ENCODE results near the gene FHL2. TPM values are rescaled to one million over a fixed set of nuclear protein-coding genes. Genes with fewer than 3 reads are reported as not detected.

Gene FHL2
- total RNA-seq, 1 donor from 2014 or later = 64.0 TPM

DNA sequence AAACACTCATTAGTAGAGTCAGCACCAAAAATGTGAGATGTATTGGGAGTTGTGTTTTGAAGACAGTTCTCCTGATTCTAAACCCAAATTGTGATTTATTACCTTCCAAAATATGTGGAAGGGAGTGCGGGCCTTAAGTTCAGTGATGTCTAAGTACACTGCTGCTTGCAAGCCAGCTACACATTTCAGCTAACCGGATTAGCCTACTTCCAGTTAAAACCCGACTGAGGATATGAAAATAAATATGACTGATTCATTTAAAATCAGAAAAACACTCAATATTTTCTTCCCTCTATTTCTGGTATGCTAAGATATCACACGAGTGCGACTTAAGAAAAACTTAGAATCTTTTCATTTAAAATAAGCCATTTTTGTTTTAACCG, 907 bp downstream of the FHL2 start:
- no peak for DNase-seq (ENCODE audit: low spot score)

DNA sequence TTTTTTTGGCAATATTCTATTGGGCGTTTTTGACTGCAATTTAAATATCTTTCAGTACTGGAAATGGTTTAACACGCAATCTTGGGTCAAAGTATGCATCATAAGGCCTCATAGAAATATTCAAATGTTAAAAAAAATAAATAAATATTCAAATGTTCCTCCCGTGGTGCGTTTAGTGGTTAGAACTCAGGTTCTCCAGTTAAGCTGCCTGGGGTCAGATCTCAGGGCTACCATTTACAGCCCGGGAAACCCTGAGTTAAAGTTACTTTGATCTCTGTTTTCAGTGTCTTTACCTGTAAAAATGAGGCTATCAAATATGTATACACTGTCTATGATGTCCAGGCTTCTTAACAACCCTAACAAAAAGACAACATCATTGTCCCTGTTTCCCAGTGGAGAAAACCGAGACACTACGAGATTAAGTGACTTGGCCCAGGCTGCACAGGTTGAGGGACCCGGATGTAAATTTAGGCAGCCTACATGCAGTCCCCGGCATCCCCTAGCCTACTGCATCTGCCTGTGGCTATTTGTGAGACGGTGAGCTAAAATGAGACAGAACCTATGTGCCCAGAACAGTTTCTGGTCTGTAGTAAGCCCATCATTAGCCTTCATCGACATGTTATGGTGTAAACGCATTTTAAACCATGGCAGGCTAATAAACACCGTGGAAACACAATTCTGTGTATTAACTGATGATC, 1.7 kb downstream of the FHL2 start:
- DNase-seq (ENCODE audit: low spot score) = no peak

DNA sequence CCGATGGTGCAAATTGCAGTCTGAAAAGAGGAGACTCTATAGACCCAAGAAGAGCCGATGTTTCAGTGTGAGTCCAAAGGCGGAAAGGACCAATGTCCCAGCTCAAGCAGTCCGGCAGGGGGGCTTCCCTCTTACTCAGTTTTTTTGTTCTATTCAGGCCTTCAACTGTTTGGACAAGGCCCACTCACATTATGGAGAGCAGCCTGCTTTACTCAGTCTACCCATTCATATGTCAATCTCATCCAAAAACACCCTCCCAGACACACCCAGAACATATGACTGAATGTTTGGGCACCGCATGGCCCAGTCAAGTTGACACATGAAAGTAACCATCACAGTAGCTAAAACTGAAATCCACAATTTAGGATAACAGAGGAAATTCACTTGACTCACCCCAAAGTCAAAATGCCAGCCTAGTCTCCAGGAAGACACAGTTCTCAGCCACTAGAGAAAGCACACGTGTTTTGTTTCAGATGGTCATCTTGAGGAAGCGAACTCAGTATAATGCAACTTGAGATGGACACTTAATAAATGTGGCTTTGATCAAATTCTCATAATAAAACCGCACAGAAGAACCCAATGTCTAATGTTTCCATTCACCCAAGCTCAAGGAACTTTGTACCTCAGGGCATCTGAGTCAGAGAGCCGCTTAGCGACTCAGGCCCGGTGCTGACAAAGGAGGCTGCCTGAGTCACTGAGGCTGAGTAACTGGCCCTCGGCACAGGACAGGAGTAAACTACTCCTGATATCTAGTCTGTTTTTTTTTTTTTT, 2.4 kb downstream of the FHL2 start:
- no peak for DNase-seq (ENCODE audit: low spot score)

DNA sequence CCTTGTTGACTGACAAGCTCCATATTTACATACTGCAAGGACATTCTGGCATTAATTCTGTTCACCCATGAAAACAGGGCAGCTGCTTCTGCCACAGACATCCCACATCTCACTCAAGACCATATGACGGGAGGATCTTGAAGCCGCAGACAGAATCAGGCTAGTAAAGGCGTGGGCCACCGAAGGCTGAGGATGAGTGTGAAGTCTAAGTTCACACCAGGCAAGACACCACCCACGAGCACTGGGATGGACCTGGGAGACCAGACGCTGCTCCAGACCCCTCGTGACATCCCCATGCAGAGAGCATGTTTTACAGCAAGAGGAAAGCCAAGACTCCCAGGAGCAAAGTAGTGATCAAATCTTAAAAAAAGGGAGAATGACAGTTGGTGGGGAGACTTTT, 3.2 kb downstream of the FHL2 start:
- no peak for DNase-seq (ENCODE audit: low spot score)

DNA sequence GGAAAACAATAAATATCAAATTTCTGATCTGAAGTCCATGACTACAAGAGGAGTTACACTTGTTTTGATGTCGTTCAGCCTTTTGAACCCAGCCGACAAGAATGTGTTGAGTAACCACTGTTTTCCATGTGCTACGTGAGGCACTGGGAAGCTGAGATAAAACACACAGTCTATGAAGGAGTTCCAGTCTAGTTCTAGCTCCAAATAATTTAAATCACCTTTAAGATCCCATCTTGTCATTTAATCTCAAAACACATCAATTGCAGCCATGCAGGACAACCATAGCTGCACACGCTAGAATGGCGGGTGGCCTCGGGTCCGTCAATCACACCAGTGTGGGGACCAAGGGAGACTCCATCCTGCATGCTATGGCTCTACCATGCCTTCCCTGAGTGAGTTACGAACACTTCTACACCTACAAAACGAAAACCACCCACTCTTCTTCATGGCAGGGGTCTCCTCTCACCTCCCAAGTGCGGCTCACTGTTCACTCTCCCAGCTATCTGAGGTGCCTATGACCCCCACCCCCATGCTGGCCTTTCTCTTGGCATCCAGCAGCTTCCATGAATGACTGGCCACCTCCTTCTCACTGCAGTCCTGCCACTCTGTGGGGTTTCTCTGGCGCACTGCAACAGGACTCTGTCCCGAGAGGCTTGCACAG, 3.8 kb downstream of the FHL2 start:
- DNase-seq (ENCODE audit: low spot score) = no peak

DNA sequence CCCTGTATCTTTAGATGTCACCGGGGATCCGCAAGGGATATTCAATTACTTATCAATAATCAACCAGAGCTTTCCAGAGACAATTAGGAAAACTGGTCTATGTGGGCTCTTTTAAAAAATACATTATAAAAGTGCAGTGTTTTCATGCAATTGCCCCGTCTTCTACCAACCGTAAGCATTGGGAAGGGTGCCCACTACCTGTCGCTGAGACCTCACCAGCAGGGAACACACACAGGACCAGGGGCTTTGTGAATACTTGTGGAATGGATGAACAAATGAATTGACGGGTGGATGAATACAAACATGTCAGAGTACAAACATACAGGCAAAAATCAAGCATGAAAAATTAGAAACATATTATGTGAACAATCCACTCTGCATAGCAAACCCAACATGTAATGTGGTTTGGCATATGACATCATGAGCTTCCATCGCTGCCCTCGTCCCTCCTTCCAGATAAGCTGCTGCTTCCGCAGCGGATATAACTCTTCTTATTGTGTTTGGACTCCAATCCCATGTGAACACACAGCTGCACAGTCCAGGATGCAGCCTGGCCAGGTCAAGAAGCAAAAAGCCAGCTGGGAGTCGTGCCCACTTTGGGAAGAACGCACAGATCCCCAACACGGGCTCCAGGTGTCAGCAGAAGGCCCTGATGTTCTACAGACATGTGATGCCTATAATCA, 5.3 kb downstream of the FHL2 start:
- DNase-seq (ENCODE audit: low spot score) = no peak

DNA sequence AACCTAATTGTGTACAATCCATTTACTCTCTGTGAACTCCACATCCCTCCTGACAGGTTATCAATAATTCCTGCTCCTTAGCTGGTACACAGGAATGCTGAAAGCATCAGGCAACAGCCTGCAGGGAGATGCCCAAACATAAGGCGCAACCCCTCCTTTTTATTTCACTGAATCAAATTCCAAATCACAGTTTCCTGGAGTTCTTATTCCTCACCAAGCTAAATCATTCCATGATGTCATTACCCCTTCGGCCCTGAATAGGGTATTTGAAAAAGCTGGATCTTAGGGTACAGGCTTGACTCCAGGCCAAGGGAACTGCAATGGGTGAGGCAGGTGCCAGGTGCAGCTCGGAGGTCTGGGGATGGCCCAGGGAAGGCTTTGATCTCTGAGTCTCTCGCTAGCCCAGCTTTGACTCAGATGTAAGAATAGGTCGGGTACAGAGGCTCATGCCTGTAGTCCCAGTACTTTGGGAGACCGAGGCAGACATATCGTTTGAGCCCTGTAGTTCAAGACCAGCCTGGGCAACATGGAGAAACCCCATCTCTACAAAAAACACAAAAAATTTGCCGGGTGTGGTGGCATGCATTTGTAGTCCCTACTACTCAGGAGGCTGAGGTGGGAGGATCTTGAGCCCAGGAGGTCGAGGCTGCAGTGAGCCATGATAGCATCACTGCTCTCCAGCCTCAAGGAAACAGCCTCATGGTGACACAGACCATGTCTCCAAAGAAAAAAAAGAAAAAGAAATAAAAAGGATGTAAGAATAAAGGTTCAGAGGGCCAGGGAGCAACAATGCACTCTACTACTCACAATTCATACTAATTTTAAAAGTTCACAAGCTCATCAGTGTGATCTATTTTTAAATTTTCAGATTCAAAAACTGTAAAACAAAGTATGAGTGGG, 6.8 kb downstream of the FHL2 start:
- DNase-seq (ENCODE audit: low spot score) = no peak

DNA sequence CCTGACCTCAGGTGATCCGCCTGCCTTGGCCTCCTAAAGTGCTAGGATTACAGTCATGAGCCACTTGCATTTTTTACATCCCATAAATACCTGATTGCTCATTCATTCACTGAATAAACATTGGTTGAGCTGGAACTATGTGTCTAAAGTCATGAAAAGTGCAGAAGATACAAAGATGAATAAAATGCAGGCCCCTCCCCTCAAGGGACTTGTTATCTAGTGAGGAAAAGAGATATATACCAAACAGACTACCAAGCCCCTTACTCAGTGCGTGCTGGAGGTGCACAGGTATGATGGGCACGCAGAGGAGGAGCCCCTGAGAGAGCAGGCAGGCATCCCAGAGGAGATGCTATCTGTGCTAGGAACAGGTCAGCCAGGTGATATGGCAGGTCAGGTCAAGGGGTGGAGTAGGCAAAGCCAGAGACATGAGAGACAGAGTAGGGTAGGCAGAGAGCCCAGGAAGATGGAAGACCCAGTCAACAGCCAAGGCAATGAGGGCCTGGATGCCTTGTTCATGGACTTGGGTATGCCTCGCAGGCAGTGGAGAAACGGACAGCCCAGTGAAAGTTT, 7.7 kb downstream of the FHL2 start:
- DNase-seq (ENCODE audit: low spot score) = no peak

DNA sequence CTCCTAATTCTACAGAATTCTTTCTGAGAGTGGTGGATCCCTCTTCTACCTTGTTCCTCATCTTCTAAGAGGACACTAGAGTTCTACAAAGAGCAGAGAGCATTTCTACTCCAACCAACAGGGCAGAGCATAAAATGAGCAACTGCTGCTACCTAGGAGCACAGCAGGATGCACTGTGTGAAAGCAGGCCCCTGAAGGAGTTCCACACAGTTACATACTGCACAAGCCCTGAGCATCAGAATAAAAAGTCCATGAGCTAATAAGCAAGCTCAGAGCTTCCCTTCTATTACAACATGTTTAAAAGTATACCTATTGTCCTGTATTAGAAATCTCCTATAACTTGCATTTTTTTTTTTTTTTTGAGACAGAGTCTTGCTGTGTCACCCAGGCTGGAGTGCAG, 8.4 kb downstream of the FHL2 start:
- no peak for DNase-seq (ENCODE audit: low spot score)

DNA sequence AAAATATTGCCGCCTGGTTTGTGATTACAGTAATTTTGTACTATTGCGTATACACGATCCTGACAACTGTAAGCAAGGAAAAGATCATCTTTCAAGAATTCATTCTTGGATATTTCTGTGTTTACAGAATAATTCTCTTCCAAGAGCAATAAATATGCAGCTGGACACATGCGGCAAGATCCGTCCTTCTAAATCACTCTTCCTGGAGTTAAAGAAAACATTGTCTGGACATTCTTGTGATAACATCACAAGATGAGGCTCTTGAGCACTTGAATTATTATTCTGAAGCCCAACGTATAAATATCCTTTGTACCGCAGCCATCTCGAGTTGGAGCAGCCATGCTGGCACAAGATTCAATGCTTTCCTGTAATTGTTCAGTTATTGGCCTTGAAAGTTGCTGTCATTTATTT, 9.9 kb downstream of the FHL2 start:
- peak; percentile 78 for DNase-seq (ENCODE audit: low spot score)

DNA sequence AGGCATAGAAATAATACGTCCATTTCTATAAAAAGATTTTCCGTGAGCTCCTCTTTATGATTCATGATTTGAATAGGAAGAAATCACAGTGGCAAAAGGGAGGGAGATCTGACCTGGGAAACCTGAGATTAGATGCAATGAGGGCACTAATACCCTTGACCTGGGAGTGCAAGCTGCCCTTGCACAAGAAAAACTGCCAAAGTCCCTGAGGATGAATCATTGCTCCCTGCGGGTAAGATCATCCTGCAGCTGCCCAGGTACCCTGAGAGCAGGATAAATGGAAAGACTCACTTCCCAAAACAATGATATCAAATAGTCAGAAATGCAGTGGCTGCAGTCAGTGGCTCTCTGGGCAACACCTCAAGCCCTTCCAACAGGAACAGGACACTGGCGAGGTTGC, 11.6 kb downstream of the FHL2 start:
- no peak for DNase-seq (ENCODE audit: low spot score)

DNA sequence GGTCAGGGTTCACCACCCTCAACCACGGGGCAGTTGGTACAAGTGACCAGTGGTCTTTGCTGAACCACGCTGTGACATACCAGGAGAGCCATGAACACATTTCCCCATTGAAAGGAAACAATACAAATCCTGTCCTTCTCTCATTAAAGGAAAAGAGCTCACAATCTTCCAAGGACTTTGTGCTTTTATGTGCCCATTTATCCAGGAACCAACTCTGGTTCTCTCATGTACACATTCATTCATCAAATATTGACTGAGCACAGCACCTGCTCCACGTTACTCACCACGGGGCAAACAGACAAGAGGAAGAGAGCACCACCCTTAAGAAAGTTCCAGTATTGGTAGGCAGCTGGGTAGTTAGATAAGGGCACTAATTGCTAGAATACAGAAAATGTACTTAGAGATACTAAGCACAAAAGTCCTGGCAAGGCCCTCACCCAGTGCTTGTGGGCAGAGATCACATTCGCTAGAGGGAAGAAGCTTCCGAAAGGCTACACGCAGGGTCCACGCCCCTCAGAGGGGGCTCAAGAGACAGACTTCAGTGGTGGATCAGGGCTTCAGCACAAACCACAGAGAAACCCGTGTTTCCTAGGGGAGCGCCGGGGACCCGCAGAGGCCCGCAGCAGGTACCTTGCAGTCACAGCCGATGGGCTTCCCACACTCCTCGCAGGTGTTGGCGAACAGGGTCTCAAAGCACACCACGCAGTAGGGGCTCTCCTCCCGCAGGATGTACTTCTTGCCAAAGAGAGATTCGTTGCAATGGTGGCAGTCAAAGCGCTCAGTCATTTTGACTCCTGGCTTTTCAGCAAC, 12.9 kb downstream of the FHL2 start:
- DNase-seq (ENCODE audit: low spot score) = no peak

DNA sequence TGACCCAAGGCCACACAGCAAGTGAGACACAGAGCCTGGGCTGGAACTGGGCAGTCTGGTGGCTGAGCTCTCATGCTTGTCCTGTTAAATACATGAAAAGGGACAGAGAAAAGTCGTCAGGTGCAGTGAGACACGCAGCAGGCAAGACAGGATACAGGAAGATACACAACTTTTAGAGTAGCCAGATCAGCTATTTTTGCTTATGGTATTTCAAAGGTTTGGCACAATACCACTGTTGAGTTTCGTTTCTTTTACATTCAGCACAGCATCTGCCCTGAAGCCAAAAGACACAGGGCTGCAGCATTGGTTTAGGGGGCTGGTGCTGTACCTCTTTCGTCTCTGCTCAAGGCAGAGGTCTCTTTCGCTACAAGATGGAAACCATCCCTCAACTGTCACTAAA, 14.0 kb downstream of the FHL2 start:
- no peak for DNase-seq (ENCODE audit: low spot score)

DNA sequence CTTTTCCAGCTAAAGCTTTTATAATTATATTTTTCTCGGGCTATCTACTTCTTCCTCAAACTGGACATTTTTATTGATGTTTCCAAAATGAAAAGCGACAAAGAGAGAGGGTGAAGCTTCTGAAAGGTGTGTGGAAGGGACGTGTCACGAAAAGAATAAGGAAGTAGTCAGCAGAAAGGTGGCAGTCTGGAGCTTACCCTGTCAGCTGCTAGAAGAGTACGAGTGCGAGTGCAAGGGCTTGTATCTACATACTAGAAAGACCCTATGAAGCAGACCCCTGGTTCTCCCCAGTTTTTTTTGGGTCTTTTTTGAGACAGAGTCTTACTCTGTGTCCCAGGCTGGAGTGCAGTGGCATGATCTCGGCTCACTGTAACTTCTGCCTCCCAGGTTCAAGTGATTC, 14.6 kb downstream of the FHL2 start:
- DNase-seq (ENCODE audit: low spot score) = no peak

DNA sequence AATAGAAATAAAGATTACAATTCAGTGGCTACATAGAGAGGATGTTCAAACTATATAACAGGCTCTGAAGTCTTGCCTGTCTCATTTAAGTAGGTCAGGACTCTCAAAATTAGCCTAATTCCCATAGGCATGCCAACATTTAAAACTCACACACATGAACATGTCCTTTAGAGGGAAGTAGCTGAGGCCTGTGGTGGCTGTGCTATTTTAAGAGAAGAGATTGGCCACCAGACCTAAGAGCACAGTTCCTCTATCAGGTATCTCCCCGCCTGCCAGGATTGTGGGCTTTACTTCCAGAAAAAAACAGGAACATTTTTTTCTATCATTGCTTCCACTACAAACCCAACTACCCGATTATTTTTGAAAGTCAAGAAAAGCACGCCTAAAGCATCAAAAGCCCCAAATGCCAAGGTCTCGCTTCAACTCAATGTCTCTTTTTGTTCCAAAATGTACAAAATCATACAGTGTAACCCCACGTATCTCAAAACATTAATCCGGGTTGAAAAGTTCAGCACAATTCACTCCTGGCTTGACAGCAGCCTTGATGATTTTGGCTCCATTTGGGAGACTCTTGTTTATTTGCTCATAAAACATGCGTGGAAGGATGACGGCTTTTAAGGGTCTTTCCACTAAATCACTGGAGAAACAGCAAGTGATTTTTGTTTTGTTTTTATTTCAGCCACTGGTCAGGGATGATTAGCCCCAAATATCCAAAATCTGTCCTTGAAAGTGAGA, 15.3 kb downstream of the FHL2 start:
- DNase-seq (ENCODE audit: low spot score) = no peak

DNA sequence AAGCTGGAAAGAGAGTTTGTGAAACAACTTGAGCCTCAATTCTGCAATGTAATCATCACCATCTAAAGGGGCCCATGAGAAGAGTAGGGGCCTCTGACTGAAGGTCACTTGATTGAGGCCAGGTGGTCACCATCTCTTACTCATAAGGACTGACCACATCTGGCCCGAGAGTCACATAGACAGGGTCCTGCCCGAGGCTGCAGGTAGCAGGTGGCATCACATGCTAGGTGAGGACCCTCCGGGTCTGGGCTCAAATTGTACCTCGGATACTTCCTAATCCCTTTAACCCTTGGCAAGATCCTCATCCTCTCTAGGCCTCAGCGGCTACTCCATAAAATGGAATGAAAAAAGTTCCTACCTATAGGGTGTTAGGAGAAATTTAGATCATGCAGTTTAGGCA, 16.7 kb downstream of the FHL2 start:
- no peak for DNase-seq (ENCODE audit: low spot score)

DNA sequence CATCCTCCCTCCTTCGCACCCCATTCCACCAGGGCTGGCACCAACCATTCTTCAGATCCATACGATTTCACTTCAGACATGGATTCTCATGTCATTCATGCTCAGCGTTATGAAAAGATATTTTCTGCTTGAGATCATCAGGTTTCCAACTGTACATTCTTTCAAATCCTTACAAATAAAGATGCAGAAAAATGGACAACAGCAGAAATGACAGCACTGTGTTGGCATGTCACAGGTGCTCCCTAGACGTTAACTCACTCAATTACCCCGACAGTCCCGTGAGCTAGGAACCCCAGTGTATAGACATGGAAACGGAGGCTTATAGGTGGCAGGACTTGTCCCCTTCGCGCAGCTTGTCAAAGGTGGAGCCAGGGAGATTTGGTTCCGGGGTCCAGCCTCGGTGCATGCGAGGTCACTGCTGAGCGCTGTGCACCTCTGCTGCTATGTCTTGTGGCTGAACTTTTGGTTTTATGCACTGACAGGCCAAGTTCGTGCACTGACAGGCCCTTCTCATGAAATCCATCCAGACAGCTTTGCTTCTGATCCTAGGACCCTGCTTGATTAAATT, 17.7 kb downstream of the FHL2 start:
- DNase-seq (ENCODE audit: low spot score) = no peak

DNA sequence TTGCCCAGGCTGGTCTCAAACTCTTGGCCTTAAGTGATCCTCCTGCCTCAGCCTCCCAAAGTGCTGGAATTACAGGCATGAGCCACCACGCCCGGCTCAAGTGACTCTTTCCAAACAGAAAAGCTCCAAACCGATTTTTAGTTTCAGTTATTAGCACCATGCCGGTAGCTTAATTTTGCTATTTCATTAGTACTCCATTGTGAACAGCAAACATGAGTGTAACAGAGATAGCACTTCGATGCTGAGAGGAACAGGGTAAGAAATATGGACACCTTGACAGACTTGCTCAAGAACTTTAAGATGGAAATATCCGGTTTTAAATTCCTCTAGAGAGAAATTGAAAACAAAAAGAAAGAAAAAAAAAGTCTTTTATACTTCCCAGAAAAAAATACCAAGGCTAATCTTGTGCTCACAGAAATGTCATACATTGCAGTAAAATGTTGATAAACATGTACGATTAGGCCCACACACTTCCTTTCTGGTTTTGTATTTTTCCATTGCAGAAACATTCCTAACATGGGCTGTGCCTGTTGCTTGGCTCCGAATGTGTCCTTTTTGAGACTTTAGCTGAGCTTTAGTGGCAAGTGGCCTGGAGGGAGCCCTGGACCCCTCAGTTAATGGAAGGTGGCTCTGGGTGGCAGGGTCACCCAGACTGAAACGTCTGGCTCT, 18.3 kb downstream of the FHL2 start:
- DNase-seq (ENCODE audit: low spot score) = peak; percentile 71

All from umbilical cord (tissue), 2 donors.